Kidney epithelial cell (primary cell): ENCODE data around the gene JCHAIN. TPM values are rescaled to one million over a fixed set of nuclear protein-coding genes. Genes with fewer than 3 reads are reported as not detected.
A peak's percentile ranks its signal among the peaks of the same experiment; 100 is the strongest.
"Not testable (repeated sequence)": the region's sequence is repeated elsewhere in the genome, so short reads cannot be mapped to it uniquely, and the experiment has no call there.

ENCODE experiments used
- DNase-seq: peaks from one replicate; pipeline ENCODE4 v3.0.0-alpha.2; 2010; ENCODE audit warnings: low read depth
- H3K27me3 ChIP-seq: 2 replicates; pipeline ENCODE4 v1.6.0; 2011; ENCODE audit warnings: low read length; ENCODE audit not compliant: control insufficient read depth, insufficient read depth
- H3K36me3 ChIP-seq: 2 replicates; pipeline ENCODE4 v1.5.1; 2011; ENCODE audit warnings: low read length; ENCODE audit not compliant: control insufficient read depth, insufficient read depth
- H3K4me3 ChIP-seq: 2 replicates; pipeline ENCODE4 v1.5.1; 2011; ENCODE audit warnings: low read depth, mild to moderate bottlenecking, control low read depth, low read length
- total RNA-seq: library from RNA; depleted of rRNA; stranded (reverse); fragments of >200 nt; gene quantifications from 2 replicates; pipeline ENCODE4 v1.2.3, GENCODE V29; 2015
- TF ChIP-seq, protein P1 (sequence below): IDR thresholded peaks from 2 replicates; pipeline ENCODE4 v1.5.1; 2011; ENCODE audit warnings: mild to moderate bottlenecking, moderate library complexity, low read length, control low read depth, inconsistent platforms; ENCODE audit not compliant: insufficient read depth, poor library complexity, severe bottlenecking

The JCHAIN gene
- total RNA-seq, 1 donor from 2014 or later, result not detected

DNA sequence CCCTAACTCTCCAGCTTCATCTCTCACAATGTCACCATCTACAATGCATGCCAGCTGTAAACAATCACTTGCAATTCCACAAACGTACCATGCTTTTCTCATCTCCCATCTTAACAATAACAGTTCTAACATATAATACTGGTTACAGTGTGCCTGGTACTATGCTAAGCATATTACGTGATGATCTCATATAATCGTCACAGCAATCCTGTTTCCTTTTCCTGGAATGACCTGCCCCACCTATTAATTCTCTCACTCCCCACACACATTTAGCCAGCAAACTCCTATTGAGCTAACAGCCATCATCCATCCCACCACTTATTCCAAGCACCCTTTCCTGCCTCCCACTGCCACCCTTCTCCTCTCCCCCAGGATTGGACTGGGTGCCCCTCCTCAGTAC lies 7.9 kb downstream of the JCHAIN start:
- Histone ChIP-seq H3K4me3 (no peak overlapping the region), H3K36me3 (no peaks in the 10 kb centered on the region), H3K27me3 (no peaks in the 10 kb centered on the region)
- TF ChIP-seq, protein P1, sequence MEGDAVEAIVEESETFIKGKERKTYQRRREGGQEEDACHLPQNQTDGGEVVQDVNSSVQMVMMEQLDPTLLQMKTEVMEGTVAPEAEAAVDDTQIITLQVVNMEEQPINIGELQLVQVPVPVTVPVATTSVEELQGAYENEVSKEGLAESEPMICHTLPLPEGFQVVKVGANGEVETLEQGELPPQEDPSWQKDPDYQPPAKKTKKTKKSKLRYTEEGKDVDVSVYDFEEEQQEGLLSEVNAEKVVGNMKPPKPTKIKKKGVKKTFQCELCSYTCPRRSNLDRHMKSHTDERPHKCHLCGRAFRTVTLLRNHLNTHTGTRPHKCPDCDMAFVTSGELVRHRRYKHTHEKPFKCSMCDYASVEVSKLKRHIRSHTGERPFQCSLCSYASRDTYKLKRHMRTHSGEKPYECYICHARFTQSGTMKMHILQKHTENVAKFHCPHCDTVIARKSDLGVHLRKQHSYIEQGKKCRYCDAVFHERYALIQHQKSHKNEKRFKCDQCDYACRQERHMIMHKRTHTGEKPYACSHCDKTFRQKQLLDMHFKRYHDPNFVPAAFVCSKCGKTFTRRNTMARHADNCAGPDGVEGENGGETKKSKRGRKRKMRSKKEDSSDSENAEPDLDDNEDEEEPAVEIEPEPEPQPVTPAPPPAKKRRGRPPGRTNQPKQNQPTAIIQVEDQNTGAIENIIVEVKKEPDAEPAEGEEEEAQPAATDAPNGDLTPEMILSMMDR, result no peak
- DNase-seq, result no peak

DNA sequence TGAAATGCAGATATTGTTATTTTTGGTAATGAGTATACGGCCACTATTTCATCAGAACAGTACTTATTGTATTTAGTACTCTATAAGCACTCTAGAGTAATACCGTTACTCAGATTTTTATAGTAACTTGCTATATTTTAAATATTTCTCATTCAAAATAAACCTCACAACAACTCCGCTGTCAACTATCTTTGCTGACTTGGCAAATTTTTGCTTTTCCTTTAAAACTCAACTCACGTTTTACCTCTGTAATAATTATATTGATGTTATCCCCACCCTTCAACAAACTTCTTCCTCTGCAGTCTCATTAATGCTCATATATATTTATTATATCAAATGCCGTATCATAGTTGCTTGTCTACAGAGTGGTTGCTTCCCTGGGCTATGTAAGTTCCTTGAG lies 9.0 kb downstream of the JCHAIN start:
- TF ChIP-seq, protein P1, result no peak
- H3K4me3 ChIP-seq, result no peak overlapping the region
- no peak for DNase-seq
- H3K36me3 ChIP-seq, result no peaks in the 10 kb centered on the region
- no peaks in the 10 kb centered on the region for H3K27me3 ChIP-seq

DNA sequence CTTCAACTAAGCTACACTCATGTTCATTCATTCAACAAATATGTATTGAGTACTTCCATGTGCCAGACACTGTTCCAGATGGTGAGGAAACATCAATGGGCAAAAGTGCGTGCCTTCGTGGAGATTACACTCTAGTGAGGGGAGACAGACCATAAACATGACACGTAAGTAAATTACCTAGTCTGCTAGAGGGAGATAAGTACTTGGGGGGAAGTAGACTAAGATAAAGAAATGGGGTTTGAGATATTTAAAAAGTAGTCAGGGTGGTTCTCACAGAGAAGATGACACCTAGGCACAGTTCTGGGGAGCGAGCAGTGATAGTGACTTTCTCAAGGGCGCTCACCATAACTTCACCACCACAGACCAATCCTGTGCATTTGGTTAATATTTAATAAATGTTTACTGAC lies 11.7 kb downstream of the JCHAIN start:
- Histone ChIP-seq H3K36me3 (no peaks in the 10 kb centered on the region), H3K4me3 (no peak overlapping the region), H3K27me3 (no peaks in the 10 kb centered on the region)
- TF ChIP-seq, protein P1, result no peak
- DNase-seq, result no peak

DNA sequence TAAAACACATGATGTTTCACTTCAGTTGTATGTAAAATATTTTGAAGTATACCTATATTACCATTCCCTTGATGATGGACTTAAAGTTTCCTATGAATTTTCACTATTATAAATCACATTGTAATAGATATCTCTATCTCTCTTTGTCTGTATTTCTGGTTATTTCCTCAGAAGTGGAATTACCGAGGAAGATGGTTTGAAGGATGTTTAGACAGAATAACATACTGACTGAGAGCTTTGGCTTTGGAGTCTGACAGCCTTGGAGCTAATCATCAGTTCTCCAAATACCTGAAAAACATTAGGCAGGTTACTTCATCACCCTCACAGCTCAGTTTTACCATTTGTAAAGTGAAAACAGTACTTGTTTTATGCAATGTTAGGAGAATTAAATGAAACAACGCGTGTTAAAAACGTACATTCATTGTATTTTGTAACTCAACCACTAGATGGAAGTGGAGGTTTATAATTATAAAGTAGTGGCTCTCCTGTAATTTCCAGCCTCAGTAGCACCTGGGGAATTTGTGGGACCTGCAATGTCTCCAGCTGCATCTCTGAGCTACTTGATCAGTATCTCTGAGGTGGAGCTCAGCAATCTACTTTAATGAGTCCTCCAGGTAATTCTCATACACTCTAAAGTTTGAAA lies 14.3 kb downstream of the JCHAIN start:
- no peaks in the 10 kb centered on the region for H3K36me3 ChIP-seq
- H3K4me3 ChIP-seq, result no peak overlapping the region
- TF ChIP-seq, protein P1, result peak; percentile 41
- DNase-seq, result no peak
- H3K27me3 ChIP-seq, result no peaks in the 10 kb centered on the region

DNA sequence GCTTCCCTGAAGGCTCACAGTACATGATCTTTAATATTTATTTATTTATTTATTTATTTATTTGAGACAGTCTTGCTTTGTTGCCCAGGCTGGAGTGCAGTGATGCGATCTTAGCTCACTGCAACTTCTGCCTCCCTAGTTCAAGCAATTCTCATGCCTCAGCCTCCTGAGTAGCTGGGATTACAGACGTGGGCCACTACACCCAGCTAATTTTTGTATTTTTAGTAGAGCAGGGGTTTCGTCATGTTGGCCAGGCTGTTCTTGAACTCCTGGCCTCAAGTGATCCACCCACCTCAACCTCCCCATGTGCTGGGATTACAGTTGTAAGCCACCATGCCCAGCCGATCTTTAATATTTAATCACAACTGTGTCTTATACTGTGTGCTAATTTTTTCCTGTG lies 15.6 kb downstream of the JCHAIN start:
- H3K27me3 ChIP-seq, H3K4me3 ChIP-seq, DNase-seq: not testable (repeated sequence)

DNA sequence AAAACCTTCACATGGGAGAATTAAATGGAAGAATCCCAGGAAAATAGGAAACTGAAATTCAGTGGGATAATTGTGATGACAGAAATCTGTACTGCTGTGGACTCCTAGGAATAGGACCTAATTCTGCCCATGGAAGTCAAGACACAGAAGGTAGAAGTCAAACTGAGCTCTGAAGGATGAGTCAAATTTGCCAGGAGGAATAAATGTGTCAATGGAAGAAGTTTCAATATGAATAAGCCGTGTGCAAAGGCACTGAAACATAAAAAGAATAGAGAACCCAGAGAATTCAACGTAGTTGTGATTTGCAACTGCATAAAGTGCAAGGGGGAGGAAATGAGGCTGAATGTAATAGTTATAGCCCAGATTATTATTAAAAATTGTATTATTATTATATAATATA lies 26.1 kb downstream of the JCHAIN start:
- TF ChIP-seq, protein P1, result no peak
- Histone ChIP-seq H3K36me3 (no peaks in the 10 kb centered on the region), H3K4me3 (no peak overlapping the region), H3K27me3 (no peaks in the 10 kb centered on the region)
- DNase-seq, result no peak

More for the DNA sequence above, 15.6 kb downstream of the JCHAIN start:
- H3K36me3 ChIP-seq, result not testable (repeated sequence)
